HepG2 (cell line): ENCODE data around the gene IP6K3. TPM values are rescaled to one million over a fixed set of nuclear protein-coding genes. Genes with fewer than 3 reads are reported as not detected.

Experiments used
- ATAC-seq: fragments of 200-7000 bp; cut with Tn5 transposase; 3 replicates; pipeline ENCODE4 v1.9.1; 2020; ENCODE audit warnings: mild to moderate bottlenecking, moderate library complexity
- BruUV-seq: library from RNA; stranded (reverse); fragments of 400-500 nt; replicated peaks from 2 replicates; lab custom pipeline; 2021; lab: Mats Ljungman, UMichigan
- CTCF ChIA-PET: fragments of 300-600 bp; formaldehyde crosslinking; extraction: SDS; loops from one replicate; lab custom pipeline; 2021; ENCODE audit warnings: low total read pairs, inconsistent platforms, low intra/inter-chr PET ratio; lab: Yijun Ruan, JAX
- POLR2A ChIA-PET: fragments of 350-600 bp; sonication (Branson Sonifier 250); formaldehyde crosslinking; loops from one replicate; lab custom pipeline; 2020; ENCODE audit warnings: antibody characterized with exemption, inconsistent platforms; lab: Yijun Ruan, JAX
- DNase-seq: peaks from one replicate; pipeline ENCODE4 v3.0.0-alpha.2; 2015; ENCODE audit warnings: low spot score
- FAIRE-seq: peaks from 3 replicates; lab custom pipeline; 2011; peaks lifted over from hg19 to GRCh38; lab: Jason Lieb, UNC
- H2AFZ ChIP-seq: one replicate; pipeline ENCODE4 v1.6.1; 2011; ENCODE audit warnings: low read length, inconsistent platforms
- H3K27ac ChIP-seq: fragments of 300-600 bp; 3 replicates; pipeline ENCODE4 v1.8.0; 2011; ENCODE audit warnings: mixed run types, mild to moderate bottlenecking, mixed read lengths, low read length, inconsistent platforms; ENCODE audit not compliant: insufficient read depth; ENCODE audit errors: extremely low read length
- H3K27me3 ChIP-seq, 2 experiments: fragments of 200-600 bp in 1 of 2; 2 replicates in 1 of 2; 3 replicates in 1 of 2; pipeline versions ENCODE4 v1.6.0 to v1.8.0; 2011; ENCODE audit warnings: low read length in 2 of 2, mild to moderate bottlenecking in 2 of 2, moderate library complexity in 2 of 2, inconsistent platforms in 1 of 2; ENCODE audit not compliant: insufficient read depth in 2 of 2, control insufficient read depth in 1 of 2
- H3K36me3 ChIP-seq, 2 experiments: fragments of 200-600 bp in 1 of 2; replicated peaks in 1 of 2; 2 replicates in 1 of 2; 3 replicates in 1 of 2; pipeline versions ENCODE4 v1.5.1 to v1.8.0; 2011; ENCODE audit warnings: low read length in 2 of 2, inconsistent platforms in 1 of 2; ENCODE audit not compliant: insufficient read depth in 2 of 2, control insufficient read depth in 1 of 2
- H3K4me1 ChIP-seq: 2 replicates; pipeline ENCODE4 v1.5.1; 2012; ENCODE audit warnings: low read length, inconsistent platforms; ENCODE audit not compliant: insufficient read depth
- H3K4me2 ChIP-seq: 2 replicates; pipeline ENCODE4 v1.6.0; 2011; ENCODE audit warnings: low read depth, low read length, inconsistent platforms
- H3K4me3 ChIP-seq, 3 experiments: fragments of 200-600 bp in 1 of 3; sonication (generic), shearing (Covaris generic) in 1 of 3; replicated peaks in 1 of 3; 2 replicates each; pipeline ENCODE4 v1.5.1; 2011 to 2016; ENCODE audit warnings: low read length in 3 of 3, inconsistent platforms in 2 of 3, low read depth in 2 of 3, mild to moderate bottlenecking in 2 of 3, control low read depth in 1 of 3, mixed read lengths in 1 of 3; ENCODE audit not compliant: insufficient read depth in 1 of 3
- H3K79me2 ChIP-seq: one replicate; pipeline ENCODE4 v1.6.1; 2011; ENCODE audit warnings: low read length, inconsistent platforms; ENCODE audit not compliant: insufficient read depth
- H3K9ac ChIP-seq: 2 replicates; pipeline ENCODE4 v1.6.0; 2011; ENCODE audit warnings: mild to moderate bottlenecking, low read depth, low read length, inconsistent platforms; ENCODE audit not compliant: insufficient read depth
- H3K9me3 ChIP-seq: 2 replicates; pipeline ENCODE4 v1.5.1; 2012; ENCODE audit warnings: mild to moderate bottlenecking, low read length
- H4K20me1 ChIP-seq: 2 replicates; pipeline ENCODE4 v1.6.0; 2011; ENCODE audit warnings: inconsistent platforms, mild to moderate bottlenecking, low read length, moderate library complexity; ENCODE audit not compliant: insufficient read depth
- AGO2 ChIP-seq: fragments of 200-400 bp; formaldehyde crosslinking; optimal IDR thresholded peaks from 2 replicates; pipeline ENCODE3; 2017; ENCODE audit warnings: mild to moderate bottlenecking, low read depth, low read length, moderate library complexity
- FOXO1 ChIP-seq: sonication (generic); formaldehyde crosslinking; IDR thresholded peaks from 2 replicates; pipeline ENCODE4 v1.4.0; 2020; ENCODE audit warnings: missing genetic modification reagents
- HES4 ChIP-seq: sonication (generic); formaldehyde crosslinking; IDR thresholded peaks from 2 replicates; pipeline ENCODE4 v1.9.0; 2021; ENCODE audit warnings: mild to moderate bottlenecking, missing genetic modification reagents, borderline replicate concordance
- MZF1 ChIP-seq: sonication (generic); formaldehyde crosslinking; IDR thresholded peaks from 2 replicates; pipeline ENCODE4 v1.8.1; 2023; ENCODE audit warnings: mild to moderate bottlenecking, missing genetic modification reagents, borderline replicate concordance
- ZBTB46 ChIP-seq: sonication (generic); formaldehyde crosslinking; IDR thresholded peaks from 2 replicates; pipeline ENCODE4 v1.4.0; 2020; ENCODE audit warnings: mild to moderate bottlenecking, missing genetic modification reagents, borderline replicate concordance
- ZNF354B ChIP-seq: sonication (generic); formaldehyde crosslinking; IDR thresholded peaks from 2 replicates; pipeline ENCODE4 v1.8.0; 2022; ENCODE audit warnings: mild to moderate bottlenecking, missing genetic modification reagents
- WGBS: methylation state at CpG from one replicate; pipeline ENCODE4 v1.1.6; 2017; ENCODE audit warnings: low lambda C conversion rate; 5-methylcytosine and 5-hydroxymethylcytosine counted together
- in situ Hi-C: cut with HindIII; loops from 2 replicates; pipeline ENCODE4 v1.10.0; 2017; ENCODE audit warnings: low pct_unique_long_range_greater_than_20kb; ENCODE audit not compliant: extremely low pct_ligation_motif_present
- intact Hi-C: fragments of 100-400 bp; cut with micrococcal nuclease; formaldehyde crosslinking; loops from one replicate; pipeline ENCODE4 v1.10.0; 2022; ENCODE audit not compliant: unreplicated experiment
- polyA plus RNA-seq, 8 experiments: library from polyadenylated mRNA; depleted of rRNA in 3 of 8; stranded (reverse) in 7 of 8; unstranded in 1 of 8; fragments of >200 nt; fragmentation: Illumina TruSeq in 4 of 8; extraction: Trizol in 4 of 8; gene quantifications; 2 replicates each; pipeline versions ENCODE4 v1.2.1 to v1.2.3, GENCODE V29; 2011 to 2016; ENCODE audit warnings: low read depth in 4 of 8, missing spikeins in 1 of 8, mixed read lengths in 1 of 8; ENCODE audit not compliant: insufficient read depth in 1 of 8
- total RNA-seq, 5 experiments: library from RNA; depleted of rRNA; stranded (reverse); fragments of >200 nt; fragmentation: Illumina TruSeq; extraction: Trizol; gene quantifications; 2 replicates each; pipeline ENCODE4 v1.2.3, GENCODE V29; 2016; ENCODE audit warnings: low read depth in 1 of 5
- TF ChIP-seq, protein P1 (sequence below): sonication (generic); formaldehyde crosslinking; IDR thresholded peaks from 2 replicates; pipeline ENCODE4 v1.4.0; 2020; ENCODE audit warnings: missing genetic modification reagents; ENCODE audit errors: not compliant biosample characterization
- TF ChIP-seq, protein P2 (sequence below), 2 experiments: IDR thresholded peaks; 2 replicates each; pipeline ENCODE4 v1.6.1; 2011 to 2012; ENCODE audit warnings: low read length in 2 of 2, borderline replicate concordance in 1 of 2, low read depth in 1 of 2, mild to moderate bottlenecking in 1 of 2, moderate library complexity in 1 of 2

The IP6K3 gene
- total and polyA plus RNA-seq, 2 of the 13 experiments (the other 11 are each of a cell fraction or from before 2014, with no cell fraction given), result 0.11 to 0.18 TPM

DNA sequence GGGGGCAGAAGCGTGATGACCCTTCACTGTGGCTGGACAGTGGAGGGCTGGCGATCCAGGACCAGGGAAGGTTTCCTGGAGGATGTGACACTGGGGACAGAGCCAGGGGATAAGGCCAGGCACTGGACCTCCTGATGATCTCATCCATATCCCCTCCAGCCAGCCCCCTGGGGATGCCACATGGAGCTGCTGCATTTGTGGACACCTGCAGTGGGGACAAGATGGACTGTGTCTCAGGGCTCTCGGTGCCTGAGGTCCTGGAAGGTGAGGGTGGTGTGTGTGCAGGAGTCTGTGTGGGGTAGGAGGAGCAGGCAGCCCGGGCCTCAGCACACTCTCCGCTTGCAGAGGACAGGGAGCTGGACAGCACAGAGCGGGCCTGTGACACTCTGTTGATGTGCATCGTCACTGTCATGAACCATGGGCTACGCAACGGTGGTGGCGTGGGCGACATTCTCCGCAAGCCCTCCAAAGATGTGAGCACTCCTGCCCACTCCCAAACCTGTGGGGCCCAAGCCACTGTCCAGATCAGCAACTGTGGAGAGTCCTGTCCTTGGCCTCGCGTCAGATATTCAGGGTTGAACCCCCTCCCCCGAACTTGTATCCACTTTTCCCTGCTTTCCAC lies 55.1 kb downstream of the IP6K3 start:
- Histone ChIP-seq H4K20me1 (no peaks in the 10 kb centered on the region; the same call in 1 of the 2 replicates), H3K4me2 (no peak overlapping the region), H2AFZ (no peak overlapping the region), H3K79me2 (no peaks in the 10 kb centered on the region), H3K27me3 (no peaks in the 10 kb centered on the region), H3K9me3 (no peaks in the 10 kb centered on the region), H3K36me3 (peaks cover 29 to 41% of the 10 kb centered on the region in 2 experiments; a peak in 4 of 5 replicates), H3K9ac (no peak overlapping the region), H3K27ac (no peak overlapping the region), H3K4me1 (no peaks in the 10 kb centered on the region), H3K4me3 (no peak overlapping the region)
- ChIA-PET CTCF (no interaction called here), POLR2A (interaction anchor here (0.6 to 2.8 kb wide), 3 partner anchors 11 to 57 kb away, joined by 3 to 11 read pairs (median 3); partner anchors contain the start of gene UQCC2)
- in situ Hi-C loops (no loop called here), intact Hi-C loops (no loop called here)
- FAIRE-seq (no peak), DNase-seq (no peak), ATAC-seq (0 out of 3 replicates have a peak, but pooled peaks have one; percentile 4)
- BruUV-seq, result no TSS peak
- WGBS, result 93% methylated on average over 14 of the region's 15 CpGs
- TF ChIP-seq, protein P1, sequence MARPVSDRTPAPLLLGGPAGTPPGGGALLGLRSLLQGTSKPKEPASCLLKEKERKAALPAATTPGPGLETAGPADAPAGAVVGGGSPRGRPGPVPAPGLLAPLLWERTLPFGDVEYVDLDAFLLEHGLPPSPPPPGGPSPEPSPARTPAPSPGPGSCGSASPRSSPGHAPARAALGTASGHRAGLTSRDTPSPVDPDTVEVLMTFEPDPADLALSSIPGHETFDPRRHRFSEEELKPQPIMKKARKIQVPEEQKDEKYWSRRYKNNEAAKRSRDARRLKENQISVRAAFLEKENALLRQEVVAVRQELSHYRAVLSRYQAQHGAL, result no peak
- TF ChIP-seq AGO2, result peak; percentile 64

GRCh38 chr6:33690766-33691165 lies 55.9 kb downstream of the IP6K3 start:
- Histone ChIP-seq H4K20me1 (no peaks in the 10 kb centered on the region; the same call in 1 of the 2 replicates), H3K4me1 (no peaks in the 10 kb centered on the region), H3K79me2 (no peaks in the 10 kb centered on the region), H3K4me2 (no peak overlapping the region), H3K9me3 (no peaks in the 10 kb centered on the region), H2AFZ (no peak overlapping the region), H3K9ac (no peak overlapping the region), H3K27ac (no peak overlapping the region), H3K36me3 (peaks cover 35 to 37% of the 10 kb centered on the region in 2 experiments; a peak in 4 of 5 replicates), H3K27me3 (no peaks in the 10 kb centered on the region), H3K4me3 (no peak overlapping the region)
- no peak for DNase-seq
- in situ Hi-C loops (no loop called here), intact Hi-C loops (no loop called here)
- ChIA-PET POLR2A (no interaction called here), CTCF (no interaction called here)
- WGBS, result 94% methylated on average over 13 of the region's 13 CpGs
- BruUV-seq, result no TSS peak
- ATAC-seq, result no peak
- no peak for TF ChIP-seq ZBTB46 (CRISPR knock-in tag)
- TF ChIP-seq HES4 (CRISPR knock-in tag), result no peak
- TF ChIP-seq, protein P2, sequence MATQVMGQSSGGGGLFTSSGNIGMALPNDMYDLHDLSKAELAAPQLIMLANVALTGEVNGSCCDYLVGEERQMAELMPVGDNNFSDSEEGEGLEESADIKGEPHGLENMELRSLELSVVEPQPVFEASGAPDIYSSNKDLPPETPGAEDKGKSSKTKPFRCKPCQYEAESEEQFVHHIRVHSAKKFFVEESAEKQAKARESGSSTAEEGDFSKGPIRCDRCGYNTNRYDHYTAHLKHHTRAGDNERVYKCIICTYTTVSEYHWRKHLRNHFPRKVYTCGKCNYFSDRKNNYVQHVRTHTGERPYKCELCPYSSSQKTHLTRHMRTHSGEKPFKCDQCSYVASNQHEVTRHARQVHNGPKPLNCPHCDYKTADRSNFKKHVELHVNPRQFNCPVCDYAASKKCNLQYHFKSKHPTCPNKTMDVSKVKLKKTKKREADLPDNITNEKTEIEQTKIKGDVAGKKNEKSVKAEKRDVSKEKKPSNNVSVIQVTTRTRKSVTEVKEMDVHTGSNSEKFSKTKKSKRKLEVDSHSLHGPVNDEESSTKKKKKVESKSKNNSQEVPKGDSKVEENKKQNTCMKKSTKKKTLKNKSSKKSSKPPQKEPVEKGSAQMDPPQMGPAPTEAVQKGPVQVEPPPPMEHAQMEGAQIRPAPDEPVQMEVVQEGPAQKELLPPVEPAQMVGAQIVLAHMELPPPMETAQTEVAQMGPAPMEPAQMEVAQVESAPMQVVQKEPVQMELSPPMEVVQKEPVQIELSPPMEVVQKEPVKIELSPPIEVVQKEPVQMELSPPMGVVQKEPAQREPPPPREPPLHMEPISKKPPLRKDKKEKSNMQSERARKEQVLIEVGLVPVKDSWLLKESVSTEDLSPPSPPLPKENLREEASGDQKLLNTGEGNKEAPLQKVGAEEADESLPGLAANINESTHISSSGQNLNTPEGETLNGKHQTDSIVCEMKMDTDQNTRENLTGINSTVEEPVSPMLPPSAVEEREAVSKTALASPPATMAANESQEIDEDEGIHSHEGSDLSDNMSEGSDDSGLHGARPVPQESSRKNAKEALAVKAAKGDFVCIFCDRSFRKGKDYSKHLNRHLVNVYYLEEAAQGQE (IDR thresholded peaks at IDR 0.05; ENCODE audit: borderline replicate concordance in 1 of 2, low read depth in 1 of 2, low read length in 2 of 2), result no peak
- TF ChIP-seq FOXO1 (CRISPR knock-in tag), result no peak
- no peak for TF ChIP-seq ZNF354B (CRISPR knock-in tag)
- TF ChIP-seq MZF1 (CRISPR knock-in tag), result no peak
- FAIRE-seq, result no peak
